ENCODE measurements around the gene SLC20A1.

Gene SLC20A1

DNA sequence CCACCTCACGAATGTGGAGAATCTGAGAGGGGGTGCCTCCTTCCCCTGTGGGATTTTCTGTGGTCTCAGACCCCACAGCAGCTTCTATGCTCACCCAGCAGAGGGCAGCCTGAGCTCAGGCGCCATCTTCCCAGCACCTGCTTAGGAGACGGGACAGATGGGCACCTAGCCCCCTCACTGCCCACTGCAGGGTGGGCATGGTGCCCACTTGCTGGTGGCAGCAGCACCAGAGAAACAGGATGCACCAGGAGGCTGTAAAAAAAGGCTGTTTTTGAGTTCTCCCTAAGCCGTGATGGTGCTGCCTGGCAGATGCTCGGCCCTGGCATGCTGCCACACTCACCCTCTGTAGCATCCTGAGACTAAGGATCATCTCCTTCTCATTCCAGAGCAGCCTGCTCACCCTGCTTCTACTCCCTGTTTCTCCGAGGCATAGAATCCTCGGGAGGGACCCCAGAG lies 19.1 kb upstream of the SLC20A1 start:
- peak; percentile 43 for DNase-seq (ENCODE audit: low read depth)

DNA sequence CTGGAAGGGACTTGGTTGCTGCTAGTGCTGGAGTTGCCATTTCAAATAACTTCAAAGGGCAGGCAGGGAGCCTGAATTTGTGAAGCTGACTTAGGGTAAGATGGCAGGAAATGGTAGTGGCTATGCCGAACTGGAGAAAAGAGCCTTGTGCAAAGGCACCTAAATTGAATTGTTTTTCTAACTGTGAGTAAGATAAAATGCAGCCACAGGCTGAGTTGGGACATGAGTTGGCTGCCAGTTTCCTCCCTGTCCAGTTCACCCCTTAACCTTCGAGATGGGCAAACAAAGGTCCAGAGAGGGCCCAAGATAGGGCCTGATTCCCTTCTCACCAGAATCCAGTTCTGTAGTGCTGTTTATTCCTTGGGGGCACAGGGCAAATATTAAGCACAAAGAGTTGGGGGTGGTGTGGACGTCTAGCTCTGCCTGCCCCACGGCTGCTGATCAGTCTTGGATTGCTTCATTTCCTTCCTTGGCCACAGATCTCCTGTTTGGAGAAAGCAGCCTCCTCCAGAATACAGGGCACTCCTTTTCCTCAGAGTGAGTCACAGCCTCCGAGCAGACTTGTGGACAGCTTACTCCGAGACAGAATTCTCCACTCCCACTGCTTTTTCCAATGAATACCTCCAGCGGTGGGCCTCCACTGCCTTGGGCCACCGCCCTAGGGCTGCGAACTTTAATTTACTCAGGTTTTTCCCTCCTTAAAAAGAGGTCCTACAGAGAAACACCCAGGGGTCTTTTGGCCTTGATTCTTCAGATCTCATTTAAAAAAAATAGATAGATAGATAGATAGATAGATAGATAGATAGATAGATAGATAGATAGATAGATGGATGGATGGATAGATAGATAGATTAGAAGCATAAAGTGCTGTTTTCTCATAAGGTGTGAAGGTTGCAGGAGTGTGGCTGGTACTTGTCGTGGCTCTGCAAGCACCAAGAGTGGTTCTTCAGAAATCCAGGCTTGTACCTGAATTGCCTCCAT lies 18.4 kb upstream of the SLC20A1 start:
- DNase-seq (ENCODE audit: low read depth) = no peak

DNA sequence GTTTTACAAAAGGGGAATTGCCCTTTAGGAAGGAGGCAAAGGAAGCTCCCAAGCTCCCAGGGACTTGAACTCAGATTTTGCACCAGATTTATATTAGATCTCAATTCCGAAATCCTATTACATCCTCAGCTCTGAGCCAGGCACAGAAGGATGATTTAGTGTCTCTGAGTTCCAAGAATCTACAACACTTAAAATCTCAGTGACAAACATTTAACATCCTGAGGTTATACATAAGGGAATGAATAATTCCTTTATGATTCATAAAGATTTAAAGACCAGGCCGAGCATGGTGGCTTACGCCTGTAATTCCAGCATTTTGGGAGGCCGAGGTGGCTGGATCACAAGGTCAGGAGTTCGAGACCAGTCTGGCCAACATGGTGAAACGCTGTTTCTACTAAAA lies 16.5 kb upstream of the SLC20A1 start:
- no peak for DNase-seq (ENCODE audit: low read depth)

DNA sequence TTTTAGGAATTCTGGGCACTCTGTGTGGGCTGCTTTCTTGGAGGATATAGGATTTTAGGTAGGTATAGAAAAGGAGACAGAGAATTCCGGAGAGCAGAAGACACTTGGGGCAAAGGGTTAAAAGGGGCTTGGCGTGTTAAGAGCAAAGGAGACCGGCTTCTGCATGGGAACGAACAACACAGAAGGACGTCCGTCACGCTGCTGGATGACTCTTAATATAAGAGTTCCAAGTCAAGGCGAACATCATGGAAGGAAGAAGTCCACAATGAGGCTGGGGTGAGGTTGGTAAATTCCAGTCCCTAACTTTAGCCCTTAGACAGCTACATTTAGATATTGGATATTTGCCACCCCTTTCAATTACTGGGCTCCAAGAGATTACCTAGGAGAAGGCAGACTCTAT lies 15.9 kb upstream of the SLC20A1 start:
- DNase-seq (ENCODE audit: low read depth) = no peak

DNA sequence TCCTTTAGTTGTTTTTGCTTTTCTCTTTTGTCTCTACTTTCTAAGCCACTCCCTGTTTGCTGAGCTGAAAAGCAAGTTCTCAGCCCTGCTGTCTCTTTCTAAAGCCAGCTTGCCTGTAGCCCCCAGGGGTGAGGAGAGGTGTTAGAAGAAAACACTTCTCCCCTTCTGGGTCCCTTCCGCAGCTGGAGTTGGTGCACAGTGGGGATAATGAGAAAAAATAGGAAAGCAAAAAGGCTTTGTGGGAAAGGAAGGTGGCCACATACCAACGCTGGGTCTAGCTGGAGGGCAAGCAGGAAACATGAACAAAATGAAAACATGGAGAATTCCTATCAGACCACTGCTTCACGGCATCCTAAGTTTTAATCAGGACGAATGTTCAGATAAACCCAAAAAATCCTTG lies 15.5 kb upstream of the SLC20A1 start:
- no peak for DNase-seq (ENCODE audit: low read depth)

DNA sequence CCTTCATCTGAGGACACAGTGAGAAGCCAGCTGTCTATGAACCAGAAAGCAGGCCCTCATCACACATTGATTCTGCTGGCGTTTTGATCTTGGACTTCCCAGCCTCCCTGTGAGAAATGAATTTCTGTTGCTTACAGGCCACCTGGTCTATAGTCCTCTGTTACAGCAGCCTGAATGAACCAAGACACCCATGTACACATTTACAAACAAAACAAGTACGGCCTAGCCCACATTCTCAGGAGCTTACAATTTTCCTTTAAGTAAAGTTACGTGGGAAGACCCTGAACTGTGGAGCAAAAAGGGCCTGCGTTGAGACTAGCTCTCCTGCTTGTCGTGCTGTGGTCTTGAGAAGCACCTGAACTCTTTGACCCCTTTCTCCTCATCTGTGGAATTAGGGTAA lies 12.0 kb upstream of the SLC20A1 start:
- no peak for DNase-seq (ENCODE audit: low read depth)

DNA sequence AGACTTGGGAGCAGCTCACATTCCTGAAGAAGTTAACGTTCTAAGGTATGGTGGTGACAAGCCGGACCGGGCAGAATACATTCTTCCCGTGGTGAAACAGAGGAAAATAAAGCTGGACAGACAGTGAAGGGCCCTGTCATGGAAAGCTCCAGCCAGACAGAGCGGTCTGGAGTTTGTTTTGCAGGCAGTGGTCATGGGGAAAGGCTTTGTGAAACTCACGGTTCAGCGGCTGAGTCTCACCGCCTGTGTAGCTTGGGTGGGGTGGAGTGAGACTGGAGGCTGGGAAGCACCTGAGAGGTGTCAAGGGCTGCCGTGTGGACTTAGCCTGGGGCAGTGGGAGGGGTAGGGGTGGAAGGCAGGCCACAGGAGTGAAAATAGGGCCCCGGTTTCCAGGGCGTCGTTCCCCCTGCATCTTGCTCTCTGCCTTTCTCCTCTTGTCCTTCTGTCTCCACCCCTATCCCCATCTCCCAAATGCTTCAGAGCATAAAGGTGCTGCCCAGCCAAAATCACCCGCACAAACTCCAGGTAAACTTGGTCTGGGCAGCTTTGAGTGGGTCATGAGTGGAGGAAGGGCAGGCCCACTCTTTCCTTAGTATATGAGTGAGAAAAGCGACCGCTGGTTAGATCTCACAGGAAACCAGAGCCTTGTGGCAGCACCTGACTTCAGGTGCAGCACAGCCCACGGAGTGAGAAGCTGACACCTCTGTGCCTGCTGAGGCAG lies 11.4 kb upstream of the SLC20A1 start:
- no peak for DNase-seq (ENCODE audit: low read depth)

DNA sequence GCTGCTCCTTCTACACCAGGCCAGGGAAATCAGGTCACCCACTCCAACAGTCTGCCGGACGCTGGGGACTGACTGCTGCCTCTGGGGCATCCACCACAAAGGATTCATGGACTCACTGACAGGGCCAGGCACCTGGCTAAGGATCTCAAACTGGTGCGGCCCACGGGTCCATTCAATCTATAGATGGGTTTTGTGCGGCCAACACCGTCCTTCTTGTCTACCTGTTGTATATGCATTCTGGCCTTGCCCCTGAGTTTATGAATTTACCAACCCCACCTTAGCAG lies 10.9 kb upstream of the SLC20A1 start:
- DNase-seq (ENCODE audit: low read depth) = no peak

DNA sequence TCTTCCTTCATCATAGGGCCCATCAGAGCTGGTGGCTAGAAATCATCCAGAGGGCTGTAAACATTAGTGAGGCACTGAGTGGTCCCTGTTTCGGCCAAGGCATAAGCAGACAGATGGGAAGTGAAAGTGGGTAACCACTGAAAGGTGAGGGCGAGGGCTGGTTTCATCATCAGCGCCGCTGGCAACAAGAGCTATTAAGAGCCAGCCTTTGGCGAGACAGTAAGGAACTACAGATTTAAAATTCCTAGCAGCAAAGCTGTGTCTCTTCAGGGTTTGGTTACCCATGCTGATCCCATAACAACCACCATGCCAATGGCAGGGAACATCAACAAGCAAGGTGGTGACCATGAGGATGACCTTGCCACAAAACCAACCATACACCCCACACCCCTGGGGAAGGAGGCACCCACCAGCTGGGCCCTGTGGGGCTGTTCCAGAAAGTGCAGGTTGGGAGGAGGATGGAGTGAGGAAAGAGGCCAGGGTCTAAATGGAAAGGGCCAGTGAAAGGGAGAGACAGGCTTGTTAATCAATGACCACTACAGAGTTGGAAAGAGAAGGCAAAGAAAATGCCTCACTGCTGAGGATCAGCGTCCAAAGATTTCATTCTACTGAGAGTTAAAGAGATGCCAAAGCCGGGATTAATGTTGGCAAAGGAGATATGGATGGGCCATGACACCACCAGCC lies 9.0 kb upstream of the SLC20A1 start:
- DNase-seq (ENCODE audit: low read depth) = no peak

DNA sequence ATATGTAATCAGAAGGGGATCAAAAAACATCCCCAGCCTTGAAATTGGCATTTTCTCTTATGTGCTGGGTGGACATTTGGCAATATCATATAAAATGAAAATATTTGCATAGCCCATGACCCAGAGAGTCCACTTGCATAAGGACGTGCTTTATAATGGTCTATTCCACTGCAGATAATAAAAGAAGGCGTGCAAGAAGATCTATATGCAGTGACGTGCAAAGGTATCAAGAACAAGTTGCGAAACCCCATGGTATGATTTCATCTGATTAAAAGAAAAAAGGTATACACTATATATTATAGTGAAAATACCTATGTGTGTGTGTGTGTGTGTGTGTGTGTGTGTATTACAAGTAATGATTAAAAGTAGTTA lies 8.5 kb upstream of the SLC20A1 start:
- DNase-seq (ENCODE audit: low read depth) = no peak

DNA sequence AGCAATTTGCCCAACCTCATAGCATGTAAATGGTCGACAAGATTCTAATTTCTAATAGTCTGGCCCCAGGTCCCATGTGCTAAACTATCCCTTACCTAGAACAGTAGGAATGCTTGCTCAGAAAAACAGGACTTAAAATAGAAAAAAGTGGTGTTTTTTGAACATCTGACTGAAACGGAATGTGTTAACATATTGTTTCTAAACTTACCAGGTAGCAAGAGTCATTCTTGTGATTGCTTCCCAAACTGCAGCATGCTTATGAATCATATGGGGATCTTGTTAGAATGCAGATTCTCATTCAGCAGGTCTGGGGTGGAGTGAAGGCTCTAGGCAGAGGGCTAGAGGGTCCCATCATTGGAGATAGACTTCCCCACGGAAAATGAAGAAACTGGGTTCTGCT lies 5.8 kb upstream of the SLC20A1 start:
- DNase-seq (ENCODE audit: low read depth) = no peak

DNA sequence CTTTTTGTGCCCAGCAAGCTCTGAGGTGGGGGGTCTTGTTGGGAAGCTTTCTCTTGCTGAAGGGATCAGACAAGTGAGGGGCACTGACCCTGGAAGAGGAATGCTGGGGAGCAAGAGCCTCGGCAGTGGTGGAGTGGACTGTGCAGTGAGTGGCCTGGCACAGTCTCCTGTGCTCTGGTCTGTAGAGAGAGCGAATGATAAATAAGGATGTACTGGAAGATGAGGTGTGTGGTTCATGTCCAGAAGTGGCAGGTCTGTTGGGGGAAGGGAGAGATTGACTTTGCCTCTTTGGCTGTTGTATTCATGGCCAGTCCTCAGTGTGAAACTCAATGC lies 5.3 kb upstream of the SLC20A1 start:
- no peak for DNase-seq (ENCODE audit: low read depth)

DNA sequence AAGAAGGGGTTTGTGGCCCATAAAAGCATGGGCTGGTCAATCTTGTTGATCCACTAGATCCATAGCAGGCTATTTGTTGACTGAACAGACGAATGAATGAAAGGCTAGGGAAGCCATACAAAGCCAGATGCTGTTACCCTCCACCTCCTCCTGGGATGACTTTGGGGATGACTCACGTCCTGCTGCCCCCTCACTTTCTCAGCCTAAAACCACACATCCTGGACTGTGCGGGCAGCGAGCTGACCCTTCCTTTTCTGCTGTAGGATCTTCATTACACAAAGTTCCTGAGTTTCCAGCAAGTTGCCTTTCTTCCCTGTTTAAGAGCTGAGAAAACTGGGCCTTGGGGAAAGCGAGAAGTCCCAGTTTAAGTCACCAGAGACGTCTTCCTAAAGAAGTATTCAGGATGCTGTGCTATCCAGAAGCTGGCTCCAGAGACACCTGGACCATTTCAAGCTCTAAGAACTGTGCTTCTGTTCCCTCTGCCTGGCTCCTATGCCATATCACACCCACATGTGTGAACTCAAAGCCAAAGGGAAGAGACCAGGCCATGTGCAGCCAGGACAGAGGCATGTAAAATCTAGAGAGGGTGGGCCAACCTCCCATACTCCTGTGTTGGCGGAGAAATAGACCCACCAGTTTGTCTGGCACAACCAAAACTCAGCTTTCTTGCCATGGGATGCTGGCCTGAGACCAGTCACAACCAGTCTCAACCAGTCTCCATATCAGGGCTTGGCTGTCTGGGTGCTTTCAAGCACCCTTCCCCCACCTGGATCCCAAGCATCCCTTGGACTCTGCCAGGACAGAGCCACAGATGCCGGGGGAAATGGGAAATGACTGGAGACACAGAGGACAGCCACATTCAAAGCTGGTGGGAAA lies 4.7 kb upstream of the SLC20A1 start:
- DNase-seq (ENCODE audit: low read depth) = no peak

DNA sequence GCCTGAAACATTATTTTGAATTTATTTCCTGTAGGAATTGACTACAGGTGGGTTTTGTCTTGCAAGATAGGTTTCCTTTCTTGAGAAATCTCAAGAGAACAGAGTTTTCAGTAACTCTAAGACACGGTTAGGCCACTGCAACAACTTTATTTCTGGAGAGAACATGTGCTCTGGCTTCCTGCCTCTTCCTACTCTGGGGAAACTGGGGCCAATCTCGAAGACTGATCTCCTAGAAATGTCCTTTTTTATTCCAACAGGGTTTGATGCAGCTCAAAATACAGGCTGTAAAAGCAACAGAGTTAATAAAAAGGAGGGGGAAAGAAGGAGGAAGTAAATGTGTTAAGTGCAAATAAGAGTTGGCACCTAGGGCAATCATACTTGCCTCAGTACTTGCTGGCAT lies 4.0 kb upstream of the SLC20A1 start:
- DNase-seq (ENCODE audit: low read depth) = no peak

DNA sequence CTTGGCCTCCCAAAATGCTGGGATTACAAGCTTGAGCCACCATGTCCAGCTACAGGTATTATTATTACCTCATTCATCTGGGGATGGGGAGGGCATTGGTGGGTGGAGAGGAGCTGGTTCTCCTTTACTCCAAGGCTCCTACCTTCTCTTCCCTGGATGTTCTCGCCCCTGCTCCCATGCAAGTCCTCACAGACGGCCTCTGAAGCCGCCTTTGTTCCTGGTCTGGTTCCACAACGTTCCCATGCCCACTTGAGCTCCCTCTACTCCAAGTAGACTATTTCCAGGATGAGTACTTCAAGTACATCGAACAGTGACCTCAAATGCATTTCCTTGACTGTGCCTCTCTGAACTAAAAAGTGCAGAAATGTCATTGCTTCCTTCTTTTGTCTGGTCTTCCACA lies 3.2 kb upstream of the SLC20A1 start:
- no peak for DNase-seq (ENCODE audit: low read depth)

DNA sequence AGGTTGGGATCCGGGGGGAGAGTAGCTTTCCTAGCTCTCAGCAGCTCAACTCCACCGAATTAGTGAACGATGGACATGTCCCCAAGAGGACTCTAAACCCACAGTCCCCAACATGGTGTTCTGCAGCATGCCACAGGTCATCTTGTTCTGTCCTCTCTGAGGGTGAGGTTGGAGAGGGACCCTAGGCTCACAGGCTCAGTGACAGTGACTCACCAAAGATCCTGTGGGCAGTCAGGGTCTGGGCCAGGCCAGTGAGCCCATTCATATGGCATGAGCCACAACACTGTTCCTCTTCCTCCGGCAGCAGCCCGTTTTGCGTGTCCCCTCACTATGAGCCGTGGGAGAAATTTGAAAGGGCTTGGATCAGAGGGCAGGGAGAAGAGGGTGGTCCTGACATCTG lies 2.8 kb upstream of the SLC20A1 start:
- no peak for DNase-seq (ENCODE audit: low read depth)

DNA sequence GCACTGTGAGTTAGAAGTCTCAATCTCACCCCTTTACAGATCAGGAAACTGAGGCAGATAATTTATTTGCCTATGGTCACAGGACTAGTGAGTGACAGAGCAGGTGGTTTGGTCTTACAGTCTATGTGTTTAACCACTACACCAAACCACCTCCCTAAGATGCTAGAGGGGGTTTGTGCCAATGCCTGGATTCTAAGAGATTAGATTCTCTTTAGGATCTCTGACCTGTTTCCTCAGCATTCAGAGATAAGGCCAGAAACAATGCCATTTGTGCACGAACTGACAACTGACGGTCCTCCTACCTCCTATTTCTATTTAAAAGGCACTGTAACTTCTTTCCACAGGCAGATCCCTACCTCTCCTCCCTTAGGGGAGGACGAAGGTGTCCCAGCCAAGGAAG lies 2.3 kb upstream of the SLC20A1 start:
- DNase-seq (ENCODE audit: low read depth) = no peak

DNA sequence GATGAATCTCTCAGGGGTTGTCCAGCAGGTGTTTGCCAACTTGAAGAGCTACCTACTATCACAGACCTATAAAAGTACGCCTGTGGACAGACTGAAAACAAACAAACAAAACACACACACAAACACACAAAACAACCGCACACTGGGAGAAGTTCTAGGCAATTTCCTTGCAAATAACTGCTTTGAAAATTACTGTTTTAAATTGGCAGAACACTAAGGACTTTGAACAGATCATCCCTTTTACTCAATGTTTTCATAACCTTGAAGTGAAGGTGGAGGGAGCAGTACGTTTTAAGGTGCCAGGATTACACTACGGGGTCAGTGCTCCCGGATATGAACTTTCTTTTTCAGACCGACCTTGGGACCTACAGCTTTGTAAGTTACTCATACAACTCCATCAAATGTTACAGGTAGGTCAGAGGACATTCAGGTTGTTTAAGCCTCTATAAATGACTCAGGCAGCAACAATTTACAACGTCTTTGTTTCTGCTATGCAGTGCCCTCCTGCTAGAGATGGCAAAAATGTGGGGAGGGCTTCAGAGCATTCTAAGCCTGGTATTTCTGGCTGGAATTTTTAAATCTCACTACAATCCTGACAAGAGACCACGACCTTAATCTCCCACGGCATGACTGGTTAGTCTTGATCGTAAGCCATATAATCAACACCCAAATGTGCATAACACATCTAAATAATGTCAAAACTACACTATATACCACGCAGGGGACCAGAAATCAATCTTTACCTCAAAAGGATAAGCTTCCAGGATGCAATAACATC lies 1.4 kb upstream of the SLC20A1 start:
- no peak for DNase-seq (ENCODE audit: low read depth)

DNA sequence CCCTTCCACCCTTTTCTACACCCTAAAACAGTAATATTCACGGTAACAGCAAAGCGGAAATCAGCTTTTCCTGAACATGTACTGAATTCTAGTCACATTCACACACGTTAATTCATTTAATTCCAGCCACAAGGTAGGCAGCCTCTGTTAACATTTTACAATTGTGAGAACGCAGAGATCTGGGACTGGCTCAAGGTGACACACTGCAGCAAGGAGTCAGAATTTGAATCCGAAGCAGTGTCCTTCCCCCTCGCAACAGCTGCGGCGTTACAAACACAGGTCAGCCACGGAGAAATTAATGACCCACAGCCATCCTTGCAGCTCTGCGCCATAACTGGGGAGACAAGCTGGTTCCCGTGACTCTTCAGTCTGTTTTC lies 818 bp upstream of the SLC20A1 start:
- no peak for DNase-seq (ENCODE audit: low read depth)

DNA sequence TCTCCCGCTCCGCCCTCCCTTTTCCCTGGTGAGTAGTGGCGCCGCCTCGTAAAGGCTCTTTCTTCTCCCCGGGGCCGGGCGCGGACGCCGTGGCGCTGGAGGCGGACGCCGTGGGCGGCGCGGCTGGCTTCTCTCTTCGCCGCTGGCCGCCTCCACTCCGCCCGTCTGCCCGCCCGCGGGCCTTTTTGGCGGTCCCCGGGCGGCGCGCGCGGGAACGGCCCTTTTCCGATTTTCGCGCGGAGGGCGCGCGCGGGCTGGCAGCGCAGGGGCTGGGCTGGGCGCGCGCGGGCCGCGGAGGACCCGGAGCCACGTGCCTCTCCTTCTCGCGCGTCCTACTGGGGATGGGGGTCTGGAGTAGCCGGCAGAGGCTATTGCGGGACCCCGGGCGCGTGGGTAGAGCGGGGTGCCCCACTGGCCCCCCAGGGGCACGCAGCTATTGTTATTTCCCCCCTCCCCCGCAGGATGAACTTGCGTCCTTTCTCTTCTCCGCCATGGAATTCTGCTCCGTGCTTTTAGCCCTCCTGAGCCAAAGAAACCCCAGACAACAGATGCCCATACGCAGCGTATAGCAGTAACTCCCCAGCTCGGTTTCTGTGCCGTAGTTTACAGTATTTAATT lies 472 bp downstream of the SLC20A1 start:
- DNase-seq (ENCODE audit: low read depth) = no peak

Measured in activated T-helper 9 cell treated with anti-CD3 and anti-CD28 coated beads, Interleukin-2, amount 50 U/mL, for 16 hours (primary cell).